ENCODE results near the gene INPP5F.

The INPP5F gene

GRCh38 chr10:119829429-119829828, 103.6 kb downstream of the INPP5F start:
- no peak for TF ChIP-seq CTCF (IDR thresholded peaks at IDR 0.05; ENCODE audit: insufficient read depth, low read depth, low read length, missing control alignments)
- DNase-seq (ENCODE audit: low read depth) = no peak
- no peak overlapping the region for H3K4me3 ChIP-seq (ENCODE audit: low read depth, low read length)

- no peak overlapping the region for H3K4me3 ChIP-seq (ENCODE audit: low read depth, low read length)
- no peak for TF ChIP-seq CTCF (IDR thresholded peaks at IDR 0.05; ENCODE audit: insufficient read depth, low read depth, low read length, missing control alignments)
- no peak for DNase-seq (ENCODE audit: low read depth)
Observed at GRCh38 chr10:119830851-119831250, 105.0 kb downstream of the INPP5F start.

GRCh38 chr10:119831656-119832055, 105.8 kb downstream of the INPP5F start:
- DNase-seq (ENCODE audit: low read depth) = no peak
- H3K4me3 ChIP-seq (ENCODE audit: low read depth, low read length) = no peak overlapping the region
- TF ChIP-seq CTCF (IDR thresholded peaks at IDR 0.05; ENCODE audit: insufficient read depth, low read depth, low read length, missing control alignments) = no peak

GRCh38 chr10:119832951-119833350, 107.1 kb downstream of the INPP5F start:
- no peak for TF ChIP-seq CTCF (IDR thresholded peaks at IDR 0.05; ENCODE audit: insufficient read depth, low read depth, low read length, missing control alignments)
- no peak overlapping the region for H3K4me3 ChIP-seq (ENCODE audit: low read depth, low read length)
- no peak for DNase-seq (ENCODE audit: low read depth)

GRCh38 chr10:119834188-119834587, 108.3 kb downstream of the INPP5F start:
- no peak overlapping the region for H3K4me3 ChIP-seq (ENCODE audit: low read depth, low read length)
- peak; percentile 44 for DNase-seq (ENCODE audit: low read depth)
- no peak for TF ChIP-seq CTCF (IDR thresholded peaks at IDR 0.05; ENCODE audit: insufficient read depth, low read depth, low read length, missing control alignments)

GRCh38 chr10:119845656-119846055, 119.8 kb downstream of the INPP5F start:
- no peak overlapping the region for H3K4me3 ChIP-seq (ENCODE audit: low read depth, low read length)
- DNase-seq (ENCODE audit: low read depth) = no peak
- no peak for TF ChIP-seq CTCF (IDR thresholded peaks at IDR 0.05; ENCODE audit: insufficient read depth, low read depth, low read length, missing control alignments)

GRCh38 chr10:119849031-119849789, 123.4 kb downstream of the INPP5F start:
- H3K4me3 ChIP-seq (ENCODE audit: low read depth, low read length) = no peak overlapping the region
- no peak for DNase-seq (ENCODE audit: low read depth)
- TF ChIP-seq CTCF (IDR thresholded peaks at IDR 0.05; ENCODE audit: insufficient read depth, low read depth, low read length, missing control alignments) = no peak

Data from GM12865 (cell line).